Endothelial cell of umbilical vein (primary cell): Measurements from ENCODE around the gene GRID1. TPM values are rescaled to one million over a fixed set of nuclear protein-coding genes. Genes with fewer than 3 reads are reported as not detected.
"Not testable (repeated sequence)": the region's sequence is repeated elsewhere in the genome, so short reads cannot be mapped to it uniquely, and the experiment has no call there.

Experiments used
- BruUV-seq: library from RNA; stranded (reverse); fragments of 400-500 nt; replicated peaks from 2 replicates; lab custom pipeline; 2021; lab: Mats Ljungman, UMichigan
- CTCF ChIA-PET: fragments of 300-600, 350-600 bp; sonication (Branson Sonifier 250); formaldehyde crosslinking; loops from one replicate; lab custom pipeline; 2021; ENCODE audit warnings: antibody characterized with exemption, inconsistent platforms; lab: Charles Lee
- POLR2A ChIA-PET: fragments of 300-600, 350-600 bp; sonication (Branson Sonifier 250); formaldehyde crosslinking; loops from one replicate; lab custom pipeline; 2021; ENCODE audit warnings: antibody characterized with exemption, inconsistent platforms; lab: Charles Lee
- DNase-seq: peaks from one replicate; pipeline ENCODE4 v3.0.0-alpha.2; 2011; ENCODE audit warnings: low read depth, low spot score
- FAIRE-seq: peaks from 2 replicates; lab custom pipeline; 2011; peaks lifted over from hg19 to GRCh38; lab: Jason Lieb, UNC
- H2AFZ ChIP-seq: 2 replicates; pipeline ENCODE4 v1.6.0; 2012; ENCODE audit warnings: low read depth, low read length, control low read depth, inconsistent platforms
- H3K27ac ChIP-seq: 2 replicates; pipeline ENCODE4 v1.5.1; 2011; ENCODE audit warnings: low read depth, mild to moderate bottlenecking, control low read depth, low read length, moderate library complexity; ENCODE audit not compliant: insufficient read depth
- H3K27me3 ChIP-seq, 2 experiments: 2 replicates each; pipeline versions ENCODE4 v1.6.0 to v1.6.1; 2011; ENCODE audit warnings: low read length in 2 of 2, mixed read lengths in 1 of 2; ENCODE audit not compliant: control insufficient read depth in 2 of 2, insufficient read depth in 2 of 2
- H3K36me3 ChIP-seq, 2 experiments: 2 replicates in 1 of 2; 3 replicates in 1 of 2; pipeline ENCODE4 v1.5.1; 2011; ENCODE audit warnings: low read length in 2 of 2, mild to moderate bottlenecking in 1 of 2, moderate library complexity in 1 of 2; ENCODE audit not compliant: control insufficient read depth in 2 of 2, insufficient read depth in 2 of 2; ENCODE audit errors: extremely low read depth in 1 of 2
- H3K4me1 ChIP-seq: 3 replicates; pipeline ENCODE4 v1.5.1; 2011; ENCODE audit warnings: mild to moderate bottlenecking, low read length; ENCODE audit not compliant: control insufficient read depth, insufficient read depth; ENCODE audit errors: extremely low read depth
- H3K4me2 ChIP-seq: 2 replicates; pipeline ENCODE4 v1.6.1; 2011; ENCODE audit warnings: low read length, control low read depth, mixed read lengths; ENCODE audit not compliant: insufficient read depth
- H3K4me3 ChIP-seq, 3 experiments: fragments of 200-600 bp in 1 of 3; sonication (generic), shearing (Covaris generic) in 1 of 3; replicated peaks in 1 of 3; 2 replicates each; pipeline ENCODE4 v1.5.1; 2011 to 2016; ENCODE audit warnings: control low read depth in 3 of 3, low read length in 3 of 3, mild to moderate bottlenecking in 2 of 3, inconsistent platforms in 1 of 3, low read depth in 1 of 3, moderate library complexity in 1 of 3; ENCODE audit not compliant: insufficient read depth in 1 of 3
- H3K79me2 ChIP-seq: 2 replicates; pipeline ENCODE4 v1.6.0; 2012; ENCODE audit warnings: low read length, inconsistent platforms; ENCODE audit not compliant: control insufficient read depth, insufficient read depth
- H3K9ac ChIP-seq: replicated peaks from 2 replicates; pipeline ENCODE3; 2011; ENCODE audit warnings: low read length, control low read depth; ENCODE audit not compliant: insufficient read depth; ENCODE audit errors: extremely low read depth
- H3K9me1 ChIP-seq: replicated peaks from 3 replicates; pipeline ENCODE4 v1.6.0; 2011; ENCODE audit warnings: mild to moderate bottlenecking, low read length; ENCODE audit not compliant: control insufficient read depth, insufficient read depth; ENCODE audit errors: extremely low read depth
- H3K9me3 ChIP-seq: replicated peaks from 2 replicates; pipeline ENCODE4 v1.5.1; 2012; ENCODE audit warnings: low read length, inconsistent platforms; ENCODE audit not compliant: control insufficient read depth, insufficient read depth
- H4K20me1 ChIP-seq: replicated peaks from 2 replicates; pipeline ENCODE3; 2011; ENCODE audit warnings: mild to moderate bottlenecking, low read length; ENCODE audit not compliant: control insufficient read depth, insufficient read depth; ENCODE audit errors: extremely low read depth
- EZH2 ChIP-seq: IDR thresholded peaks from 2 replicates; pipeline ENCODE4 v1.6.1; 2012; ENCODE audit warnings: borderline replicate concordance, low read depth, mild to moderate bottlenecking, moderate library complexity, low read length, inconsistent platforms; ENCODE audit not compliant: severe bottlenecking
- FOS ChIP-seq: IDR thresholded peaks from 2 replicates; pipeline ENCODE4 v1.6.1; 2011; ENCODE audit warnings: mild to moderate bottlenecking, low read length, moderate library complexity, borderline replicate concordance; ENCODE audit not compliant: insufficient read depth
- GATA2 ChIP-seq: IDR thresholded peaks from 2 replicates; pipeline ENCODE4 v1.7.0; 2011; ENCODE audit warnings: low read depth, mild to moderate bottlenecking, moderate library complexity, mixed read lengths, low read length; ENCODE audit not compliant: insufficient read length, insufficient read depth
- JUN ChIP-seq: IDR thresholded peaks from 2 replicates; pipeline ENCODE4 v1.6.1; 2011; ENCODE audit warnings: borderline replicate concordance, low read depth; ENCODE audit not compliant: insufficient read length, insufficient read depth
- MYC ChIP-seq: IDR thresholded peaks from one replicate; pipeline ENCODE4 v1.6.1; 2011; ENCODE audit warnings: mild to moderate bottlenecking, low read depth, low read length
- POLR2A ChIP-seq: IDR thresholded peaks from 2 replicates; pipeline ENCODE4 v1.6.1; 2012; ENCODE audit warnings: low read depth, mild to moderate bottlenecking, control low read depth, low read length
- POLR2AphosphoS5 ChIP-seq: IDR thresholded peaks from 2 replicates; pipeline ENCODE4 v1.6.1; 2012; ENCODE audit warnings: low read depth, mild to moderate bottlenecking, control low read depth, low read length, moderate library complexity; ENCODE audit not compliant: insufficient read depth
- dilution Hi-C: fragments of 300-500 bp; cut with MboI; formaldehyde crosslinking; loops from one replicate; pipeline ENCODE4 v1.15.0; 2019; ENCODE audit warnings: low sequenced_read_pairs; ENCODE audit not compliant: extremely low pct_ligation_motif_present
- intact Hi-C: fragments of 100-400 bp; cut with micrococcal nuclease; formaldehyde crosslinking; loops from one replicate; pipeline ENCODE4 v1.10.0; 2022
- polyA plus RNA-seq, 4 experiments: library from polyadenylated mRNA; depleted of rRNA in 3 of 4; stranded (reverse) in 3 of 4; unstranded in 1 of 4; fragments of >200 nt; gene quantifications; 2 replicates each; pipeline versions ENCODE4 v1.2.1 to v1.2.3, GENCODE V29; 2011 to 2012; ENCODE audit warnings: missing spikeins in 1 of 4
- total RNA-seq: library from RNA; stranded (reverse); gene quantifications from 2 replicates; pipeline ENCODE4 v1.2.3, GENCODE V29; 2021
- TF ChIP-seq, protein P1 (sequence below): IDR thresholded peaks from 2 replicates; pipeline ENCODE4 v1.6.1; 2011; ENCODE audit not compliant: insufficient read depth, insufficient read length
- TF ChIP-seq, protein P2 (sequence below), 2 donors: IDR thresholded peaks; 1 replicate in 1 of 2; 2 replicates in 1 of 2; pipeline ENCODE4 v1.5.1; 2011; ENCODE audit warnings: low read length in 2 of 2, mild to moderate bottlenecking in 2 of 2, moderate library complexity in 2 of 2, control low read depth in 1 of 2, inconsistent platforms in 1 of 2, low read depth in 1 of 2; ENCODE audit not compliant: insufficient read depth in 1 of 2; ENCODE audit errors: extremely low read depth in 1 of 2

GRID1 gene
- total and polyA plus RNA-seq, 2 donors (not counting 3 experiments of a cell fraction or from before 2014, with no cell fraction given): not detected

DNA sequence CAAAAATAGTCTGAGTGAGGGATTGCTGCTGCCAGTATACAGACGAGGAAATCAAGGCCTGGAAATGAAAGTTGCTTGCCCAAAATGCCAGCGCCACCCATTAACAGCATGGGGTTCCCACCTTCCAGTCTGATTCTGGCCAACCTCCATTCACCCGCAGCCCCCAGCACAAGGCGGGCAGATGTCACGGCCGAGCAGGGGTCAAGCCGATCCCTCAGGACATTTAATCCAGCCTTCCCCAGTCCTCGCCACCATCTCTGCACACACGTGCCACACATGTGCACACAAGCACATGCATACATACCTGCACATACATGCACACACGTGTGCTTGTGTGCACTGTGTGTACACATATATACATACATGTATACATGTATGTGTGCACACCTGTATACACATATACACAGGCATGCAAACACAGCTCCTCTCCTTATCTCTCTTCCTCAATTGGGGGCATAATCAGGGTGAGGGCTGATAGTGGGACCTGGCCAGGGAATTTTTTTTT lies 122.9 kb downstream of the GRID1 start:
- CTCF ChIA-PET: no interaction called here
- DNase-seq (no peak), FAIRE-seq (no peak)
- no peaks in the 10 kb centered on the region for H3K9me3 ChIP-seq
- no peaks in the 10 kb centered on the region for H3K79me2 ChIP-seq
- H3K4me1 ChIP-seq: no peaks in the 10 kb centered on the region
- no peaks in the 10 kb centered on the region for H4K20me1 ChIP-seq
- H3K36me3 ChIP-seq: no peaks in the 10 kb centered on the region
- H3K9me1 ChIP-seq: no peaks in the 10 kb centered on the region
- BruUV-seq: no TSS peak
- dilution Hi-C loops (no loop called here), intact Hi-C loops (no loop called here)
- no peak overlapping the region for H3K4me3 ChIP-seq
- POLR2A ChIA-PET: no interaction called here
- no peaks in the 10 kb centered on the region for H3K27me3 ChIP-seq
- H3K9ac ChIP-seq: no peak overlapping the region
- TF ChIP-seq, protein P1, sequence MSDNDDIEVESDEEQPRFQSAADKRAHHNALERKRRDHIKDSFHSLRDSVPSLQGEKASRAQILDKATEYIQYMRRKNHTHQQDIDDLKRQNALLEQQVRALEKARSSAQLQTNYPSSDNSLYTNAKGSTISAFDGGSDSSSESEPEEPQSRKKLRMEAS: no peak
- TF ChIP-seq GATA2: no peak
- H2AFZ ChIP-seq: no peak overlapping the region
- no peak overlapping the region for H3K27ac ChIP-seq
- no peak overlapping the region for H3K4me2 ChIP-seq

DNA sequence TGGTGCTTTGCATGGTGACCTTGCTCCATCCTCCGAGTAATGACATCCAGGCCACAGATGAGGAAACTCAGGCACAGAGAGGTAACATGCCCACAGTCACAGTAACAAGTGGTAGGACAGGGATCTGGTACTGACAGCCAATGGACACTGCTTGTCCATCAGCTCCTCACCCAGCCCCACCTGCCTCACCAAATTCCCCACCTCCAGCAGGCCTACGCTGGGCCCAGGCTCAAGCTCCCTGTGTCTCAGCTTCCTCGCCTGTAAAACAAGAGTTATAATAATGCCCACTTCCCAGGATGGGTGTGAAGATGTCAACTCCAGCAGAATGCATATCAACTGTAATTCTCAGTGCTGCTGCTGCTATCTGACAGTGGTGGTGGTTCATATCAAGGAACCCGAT lies 123.8 kb downstream of the GRID1 start:
- FAIRE-seq: no peak
- no peak overlapping the region for H2AFZ ChIP-seq

DNA sequence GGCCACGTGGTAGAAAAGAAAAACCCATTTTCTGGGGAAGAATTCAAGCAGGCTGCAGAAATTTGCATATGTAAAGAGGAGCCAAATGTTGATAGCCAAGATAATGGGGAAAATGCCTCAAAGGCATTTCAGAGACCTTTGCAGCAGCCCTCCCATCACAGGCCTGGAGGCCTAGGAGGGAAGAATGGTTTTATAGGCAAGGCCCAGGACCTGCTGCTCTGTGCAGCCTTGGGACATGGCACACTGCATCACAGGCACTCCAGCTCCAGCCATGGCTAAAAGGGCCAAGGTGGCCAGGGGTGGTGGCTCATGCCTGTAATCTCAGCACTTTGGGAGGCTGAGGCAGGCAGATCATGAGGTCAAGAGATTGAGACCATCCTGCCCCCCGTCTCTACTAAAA lies 128.5 kb downstream of the GRID1 start:
- dilution Hi-C loops, H3K9ac ChIP-seq, H3K27me3 ChIP-seq, DNase-seq, H3K4me2 ChIP-seq, CTCF ChIA-PET, H3K79me2 ChIP-seq, POLR2A ChIA-PET, H3K27ac ChIP-seq, H2AFZ ChIP-seq, BruUV-seq, H4K20me1 ChIP-seq, intact Hi-C loops, H3K36me3 ChIP-seq, H3K4me1 ChIP-seq, H3K9me3 ChIP-seq, H3K4me3 ChIP-seq, FAIRE-seq, H3K9me1 ChIP-seq: not testable (repeated sequence)

More for the DNA sequence above, 123.8 kb downstream of the GRID1 start:
- DNase-seq: no peak
- Histone ChIP-seq H3K36me3 (no peaks in the 10 kb centered on the region), H3K9me1 (no peaks in the 10 kb centered on the region), H3K27me3 (no peaks in the 10 kb centered on the region), H3K4me3 (no peak overlapping the region), H3K9me3 (no peaks in the 10 kb centered on the region), H3K9ac (no peak overlapping the region), H3K4me1 (no peaks in the 10 kb centered on the region), H3K4me2 (no peak overlapping the region), H3K79me2 (no peaks in the 10 kb centered on the region), H4K20me1 (no peaks in the 10 kb centered on the region), H3K27ac (no peak overlapping the region)
- TF ChIP-seq POLR2A (no peak), EZH2 (no peak), JUN (no peak), GATA2 (no peak), POLR2AphosphoS5 (no peak), FOS (no peak), MYC (no peak)
- TF ChIP-seq, protein P1: no peak
- TF ChIP-seq, protein P2, sequence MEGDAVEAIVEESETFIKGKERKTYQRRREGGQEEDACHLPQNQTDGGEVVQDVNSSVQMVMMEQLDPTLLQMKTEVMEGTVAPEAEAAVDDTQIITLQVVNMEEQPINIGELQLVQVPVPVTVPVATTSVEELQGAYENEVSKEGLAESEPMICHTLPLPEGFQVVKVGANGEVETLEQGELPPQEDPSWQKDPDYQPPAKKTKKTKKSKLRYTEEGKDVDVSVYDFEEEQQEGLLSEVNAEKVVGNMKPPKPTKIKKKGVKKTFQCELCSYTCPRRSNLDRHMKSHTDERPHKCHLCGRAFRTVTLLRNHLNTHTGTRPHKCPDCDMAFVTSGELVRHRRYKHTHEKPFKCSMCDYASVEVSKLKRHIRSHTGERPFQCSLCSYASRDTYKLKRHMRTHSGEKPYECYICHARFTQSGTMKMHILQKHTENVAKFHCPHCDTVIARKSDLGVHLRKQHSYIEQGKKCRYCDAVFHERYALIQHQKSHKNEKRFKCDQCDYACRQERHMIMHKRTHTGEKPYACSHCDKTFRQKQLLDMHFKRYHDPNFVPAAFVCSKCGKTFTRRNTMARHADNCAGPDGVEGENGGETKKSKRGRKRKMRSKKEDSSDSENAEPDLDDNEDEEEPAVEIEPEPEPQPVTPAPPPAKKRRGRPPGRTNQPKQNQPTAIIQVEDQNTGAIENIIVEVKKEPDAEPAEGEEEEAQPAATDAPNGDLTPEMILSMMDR (IDR thresholded peaks at IDR 0.05; ENCODE audit: extremely low read depth in 1 of 2, insufficient read depth in 1 of 2, low read depth in 1 of 2, low read length in 2 of 2): no peak
- intact Hi-C loops: no loop called here
- ChIA-PET POLR2A (no interaction called here), CTCF (no interaction called here)
- dilution Hi-C loops: no loop called here
- BruUV-seq: no TSS peak
